NCI-H2196 treated with DMSO at 0.1 percent for 48 hours (cell line): ENCODE data around the gene NHSL2.
"Not testable (repeated sequence)": the region's sequence is repeated elsewhere in the genome, so short reads cannot be mapped to it uniquely, and the experiment has no call there.

ENCODE experiments used
- DNase-seq: peaks from one replicate; lab custom pipeline; 2025; ENCODE audit not compliant: unreplicated experiment; lab: John Stamatoyannopoulos, UW

NHSL2 gene

DNA sequence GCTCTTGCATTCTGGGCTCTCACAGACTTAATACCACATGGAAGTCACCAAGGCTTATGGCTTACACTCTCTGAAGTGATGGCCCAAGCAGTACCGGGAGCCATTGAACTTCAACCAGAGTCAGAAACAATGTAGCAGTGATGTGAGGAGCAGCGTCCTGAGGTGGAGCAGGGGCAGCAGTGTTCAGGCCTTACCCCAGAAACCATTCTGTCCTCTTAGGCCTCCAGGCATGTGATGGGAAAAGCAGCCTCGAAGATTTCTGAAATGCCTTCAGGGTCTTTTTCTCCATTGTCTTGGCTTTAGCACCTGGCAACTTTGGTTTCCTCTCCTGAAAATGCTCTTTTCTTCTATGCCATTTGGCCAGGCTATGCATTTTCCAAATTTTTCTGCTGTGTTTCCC lies 248.1 kb downstream of the NHSL2 start:
- no peak for DNase-seq

DNA sequence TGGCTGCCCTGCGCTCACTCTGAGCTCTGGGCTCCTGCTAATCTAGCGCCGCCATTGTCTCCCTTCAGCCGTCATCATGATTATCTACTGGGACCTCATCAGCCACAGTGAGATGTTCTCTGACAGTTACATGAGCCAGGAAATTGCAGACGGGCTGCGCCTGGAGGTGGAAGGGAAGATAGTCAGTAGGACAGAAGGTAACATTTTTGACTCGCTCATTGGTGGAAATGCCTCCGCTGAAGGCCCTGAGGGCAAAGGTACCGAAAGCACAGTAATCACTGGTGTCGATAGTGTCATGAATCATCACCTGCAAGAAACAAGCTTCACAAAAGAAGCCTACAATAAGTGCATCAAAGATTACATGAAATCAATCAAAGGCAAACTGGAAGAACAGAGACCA lies 249.1 kb downstream of the NHSL2 start:
- no peak for DNase-seq

DNA sequence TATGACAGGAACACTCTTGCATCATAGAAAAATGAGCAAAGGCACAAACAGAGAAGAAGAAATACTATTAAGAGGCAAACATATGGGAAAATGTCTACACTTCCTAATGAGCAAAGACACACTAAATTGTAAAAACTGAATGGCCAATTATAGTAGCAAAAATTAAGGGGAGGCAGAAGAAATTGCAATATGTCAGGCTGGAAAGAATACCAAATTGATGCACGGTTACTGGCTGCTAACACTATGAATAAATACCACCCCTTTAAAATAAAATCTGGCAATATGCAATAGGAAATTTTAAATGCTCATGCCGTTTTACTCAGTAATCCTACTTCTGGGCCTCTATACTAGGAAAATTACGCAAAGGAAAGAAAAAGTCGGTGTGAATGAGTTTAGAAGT lies 254.9 kb downstream of the NHSL2 start:
- DNase-seq = no peak

DNA sequence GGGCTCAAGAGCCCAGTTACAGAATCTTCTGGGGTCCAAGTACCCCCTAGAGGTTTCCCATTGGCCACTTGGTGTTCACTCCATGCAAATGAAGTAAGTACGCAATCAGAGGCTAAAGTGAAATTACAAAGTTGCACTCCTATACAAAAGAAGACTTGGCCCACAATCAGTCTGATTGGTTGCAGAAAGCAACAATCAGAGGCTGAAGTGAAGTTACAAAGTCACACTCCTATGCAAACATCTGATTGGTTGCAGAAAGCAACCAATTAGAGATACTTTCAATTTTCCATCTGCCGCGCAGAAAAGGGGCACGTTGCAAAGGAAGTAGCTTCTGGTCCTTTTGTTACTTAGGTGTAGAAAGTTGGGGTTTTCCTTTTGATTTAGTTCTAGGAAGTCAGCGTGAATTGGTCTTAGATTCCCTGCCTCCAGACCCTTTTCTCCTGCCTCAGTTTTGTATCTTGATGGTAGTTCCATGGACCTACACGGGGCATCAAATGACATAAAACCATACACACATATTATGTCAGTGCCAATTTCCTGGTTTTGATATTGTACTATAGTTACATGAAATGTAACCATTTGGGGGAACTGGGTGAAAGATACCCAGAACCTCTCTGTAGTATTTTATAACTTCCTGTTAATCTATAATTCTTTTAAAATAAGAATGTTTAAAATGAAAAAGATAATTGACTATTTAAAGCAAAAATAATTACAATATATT lies 258.5 kb downstream of the NHSL2 start:
- DNase-seq = no peak

DNA sequence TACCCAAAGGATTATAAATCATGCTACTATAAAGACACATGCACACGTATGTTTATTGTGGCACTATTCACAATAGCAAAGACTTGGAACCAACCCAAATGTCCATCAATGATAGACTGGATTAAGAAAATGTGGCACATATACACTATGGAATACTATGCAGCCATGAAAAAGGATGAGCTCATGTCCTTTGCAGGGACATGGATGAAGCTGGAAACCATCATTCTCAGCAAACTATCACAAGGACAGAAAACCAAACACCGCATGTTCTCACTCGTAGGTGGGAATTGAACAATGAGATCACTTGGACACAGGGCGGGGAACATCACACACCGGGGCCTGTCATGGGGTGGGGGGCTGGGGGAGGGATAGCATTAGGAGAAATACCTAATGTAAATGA lies 265.6 kb downstream of the NHSL2 start:
- DNase-seq = not testable (repeated sequence)

DNA sequence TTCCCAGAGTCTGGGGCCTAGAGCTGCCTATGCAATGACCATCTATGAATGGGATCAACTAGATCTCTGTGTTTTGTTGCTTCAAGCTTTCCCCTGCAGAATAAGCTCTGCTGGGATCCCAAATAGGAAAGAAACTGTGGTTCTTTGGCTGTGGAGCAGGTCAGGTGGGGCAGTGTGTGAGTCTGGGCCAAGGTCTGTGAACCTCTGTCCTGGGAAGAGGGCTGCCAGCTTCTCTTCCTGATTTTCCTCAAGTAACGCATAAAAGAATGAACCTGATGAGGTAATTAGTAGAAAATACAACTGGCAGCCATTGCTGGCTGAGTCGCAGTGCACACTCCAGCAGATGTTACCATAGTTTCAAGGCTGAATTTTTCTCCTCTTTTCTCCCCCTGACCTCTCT lies 266.3 kb downstream of the NHSL2 start:
- no peak for DNase-seq

DNA sequence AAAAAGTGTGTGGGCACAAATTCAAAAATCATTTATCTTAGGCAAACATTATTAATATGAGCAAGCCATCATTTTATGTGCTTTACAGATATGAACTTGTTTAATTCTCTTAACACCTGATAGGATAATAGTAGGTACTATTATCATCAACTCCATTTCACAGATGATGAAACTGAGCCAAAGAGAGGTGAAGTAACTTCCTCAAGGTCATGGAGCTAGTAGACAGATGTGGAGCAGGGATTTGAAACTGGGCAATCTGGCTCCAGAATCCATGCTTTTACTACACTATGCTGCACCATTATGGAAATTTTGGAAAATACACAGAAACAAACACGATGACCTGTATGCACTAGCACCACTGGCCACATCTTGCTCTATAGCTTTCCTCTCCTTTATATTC lies 269.9 kb downstream of the NHSL2 start:
- DNase-seq = no peak

DNA sequence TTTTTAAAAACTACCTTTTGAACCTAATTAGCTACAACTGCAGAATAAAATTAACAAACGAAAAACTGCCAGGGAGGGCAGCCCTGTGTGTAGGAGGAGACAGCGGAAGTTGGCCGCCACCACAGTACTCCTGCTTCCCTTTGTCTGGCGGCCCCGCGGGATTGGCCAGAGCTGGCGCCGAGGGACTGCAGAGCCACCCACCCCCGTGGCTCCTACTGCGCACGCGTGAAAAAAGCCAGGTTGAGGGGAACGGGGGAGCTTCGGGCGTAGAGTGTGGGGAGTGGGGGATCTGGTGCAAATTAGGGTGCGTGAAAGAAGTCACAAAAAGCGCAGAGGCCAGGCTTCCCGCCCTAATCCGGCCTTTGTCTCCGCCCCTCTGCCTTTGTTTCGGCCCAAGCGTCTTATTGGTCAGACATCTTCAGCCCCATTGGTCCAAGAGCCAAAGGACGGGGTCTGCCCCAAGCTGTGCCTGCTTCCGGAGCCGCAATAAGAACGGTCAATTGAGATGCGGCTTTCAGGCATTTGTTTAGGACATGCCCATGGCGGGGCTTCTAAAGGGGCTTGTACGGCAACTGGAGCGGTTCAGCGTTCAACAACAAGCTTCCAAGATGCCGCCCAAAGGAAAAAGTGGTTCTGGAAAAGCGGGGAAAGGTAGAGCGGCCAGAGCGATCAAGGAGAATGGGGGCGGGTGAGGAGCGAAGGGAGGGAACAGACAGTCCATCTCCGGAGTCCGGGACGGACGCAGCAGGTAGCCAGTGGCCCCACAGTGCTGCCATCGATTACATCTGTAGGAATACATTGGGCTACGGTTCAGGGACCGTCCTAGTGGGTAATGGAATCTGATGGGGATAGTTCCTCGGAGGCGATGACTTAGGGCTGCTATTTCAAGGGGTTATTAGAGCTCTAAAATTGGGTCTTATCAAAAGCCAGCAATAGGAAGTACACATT lies 270.8 kb downstream of the NHSL2 start, which contains the start of gene PIN4:
TSS of gene PIN4 (plus strand) at position 580 of the 948 bp plus-strand sequence. CDS start at position 609, 29 bp downstream.
- DNase-seq = peak; percentile 92

DNA sequence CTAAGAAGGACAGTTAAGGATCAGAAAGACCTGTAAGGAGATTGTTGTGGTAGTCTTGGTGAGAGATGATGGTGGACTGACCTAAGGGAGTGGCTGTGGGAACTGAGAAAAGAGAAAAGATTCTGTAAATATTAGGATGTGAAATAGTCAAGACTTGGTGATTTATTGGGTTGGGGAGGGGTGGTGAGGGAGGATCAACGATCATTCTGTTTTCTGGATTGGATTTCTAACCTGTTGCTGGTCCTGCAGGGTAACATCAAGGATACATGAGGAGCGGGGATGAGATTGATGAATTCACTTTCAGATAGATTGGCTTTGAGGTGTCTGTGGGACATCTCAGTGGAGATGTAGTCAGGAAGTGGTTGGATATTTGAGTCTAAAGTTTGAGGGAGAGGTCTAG lies 272.3 kb downstream of the NHSL2 start:
- no peak for DNase-seq

DNA sequence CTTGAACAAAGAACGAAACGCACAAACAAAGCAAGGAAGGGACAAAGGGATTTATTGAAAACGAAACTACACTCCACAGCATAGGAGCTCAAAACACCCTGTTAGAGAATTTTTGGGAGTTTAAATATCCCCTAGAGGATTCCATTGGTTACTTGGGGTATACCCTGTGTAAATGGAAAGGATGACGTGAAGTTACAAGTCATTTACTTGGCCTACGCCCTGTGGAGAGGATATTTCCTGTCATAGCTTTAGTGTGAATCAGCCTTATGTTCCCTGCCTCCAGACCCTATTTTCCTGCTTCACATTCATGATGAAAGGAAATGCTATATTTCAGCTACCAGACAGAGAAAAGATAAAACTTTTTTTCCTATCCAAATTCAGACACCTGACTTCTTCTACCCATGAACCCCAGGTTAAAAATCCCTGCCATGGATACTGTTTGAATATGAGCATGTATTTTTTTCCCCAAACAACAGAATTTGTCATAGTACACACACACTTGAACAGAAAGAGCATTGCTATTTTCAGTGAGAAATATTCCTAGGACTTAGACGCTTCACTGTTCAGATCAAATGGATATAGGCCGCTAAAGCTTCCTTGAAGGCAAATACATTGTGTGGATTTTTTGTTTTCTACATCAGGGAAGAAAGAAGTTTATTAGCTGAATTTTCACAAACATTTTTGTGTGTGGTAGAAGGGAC lies 291.3 kb downstream of the NHSL2 start:
- no peak for DNase-seq
